Stimulated activated CD4-positive, alpha-beta T cell treated with anti-CD3 and anti-CD28 coated beads, Interleukin-4, amount 100 ng/mL, for 48 hours (primary cell): ENCODE data around the gene PITPNM1.
A peak's percentile ranks its signal among the peaks of the same experiment; 100 is the strongest.
"Not testable (repeated sequence)": the region's sequence is repeated elsewhere in the genome, so short reads cannot be mapped to it uniquely, and the experiment has no call there.

Experiments used
- DNase-seq, 2 donors: peaks; one replicate each; pipeline ENCODE4 v3.0.0-alpha.2; 2020; ENCODE audit warnings: low read depth in 2 of 2

PITPNM1 gene

GRCh38 chr11:67489885-67490726, 15.1 kb downstream of the PITPNM1 start:
- DNase-seq: no peak

- no peak for DNase-seq
These were observed 15.8 kb downstream of the PITPNM1 start for GRCh38 chr11:67489203-67489884.

GRCh38 chr11:67486481-67487195, 18.5 kb downstream of the PITPNM1 start:
- DNase-seq: no peak

- DNase-seq: not testable (repeated sequence)
These were observed 19.2 kb downstream of the PITPNM1 start for GRCh38 chr11:67485873-67486361.

GRCh38 chr11:67484847-67485311, 20.3 kb downstream of the PITPNM1 start:
- peak in 1 of 2 donors; percentile 63 for DNase-seq

- no peak for DNase-seq
These were observed 21.1 kb downstream of the PITPNM1 start for GRCh38 chr11:67483831-67484665.

- peak; percentile 97 to 98 for DNase-seq
These were observed 22.1 kb downstream of the PITPNM1 start, which contains the start of gene AIP for GRCh38 chr11:67482827-67483798. Gene AIP, plus strand, starts transcription at chr11:67483026. Its CDS starts 133 bp downstream, at chr11:67483159.

GRCh38 chr11:67482275-67482826, 22.8 kb downstream of the PITPNM1 start:
- DNase-seq: no peak

GRCh38 chr11:67477344-67478050, 27.7 kb downstream of the PITPNM1 start:
- DNase-seq: not testable (repeated sequence)

GRCh38 chr11:67476692-67477091, 28.5 kb downstream of the PITPNM1 start:
- not testable (repeated sequence) for DNase-seq

- no peak for DNase-seq
These were observed 32.3 kb downstream of the PITPNM1 start for GRCh38 chr11:67472882-67473281.

- no peak for DNase-seq
These were observed 34.7 kb downstream of the PITPNM1 start for GRCh38 chr11:67470337-67471002.

GRCh38 chr11:67469508-67469811, 35.7 kb downstream of the PITPNM1 start:
- no peak for DNase-seq

GRCh38 chr11:67468759-67469507, 36.2 kb downstream of the PITPNM1 start, which contains the start of gene TMEM134:
Gene TMEM134, minus strand, starts transcription at chr11:67469251. Its CDS starts 59 bp downstream, at chr11:67469192.
- DNase-seq: peak; percentile 89 to 95

GRCh38 chr11:67468456-67468758, 36.8 kb downstream of the PITPNM1 start:
- DNase-seq: peak in 1 of 2 donors; percentile 27

- DNase-seq: no peak
These were observed 37.1 kb downstream of the PITPNM1 start for GRCh38 chr11:67468056-67468455.

GRCh38 chr11:67466962-67467771, 38.0 kb downstream of the PITPNM1 start:
- DNase-seq: no peak
